SK-N-SH treated with all-trans-retinoic acid at 6 μM for 48 hours (cell line): ENCODE measurements around the gene CEP128.

Experiments used
- SNAI2 ChIP-seq: fragments of 250-450 bp; sonication (Bioruptor Pico); IDR thresholded peaks from 2 replicates; pipeline ENCODE4 v1.5.0; 2020; ENCODE audit warnings: mild to moderate bottlenecking, moderate library complexity
- TOX ChIP-seq: fragments of 250-450 bp; sonication (Bioruptor Pico); IDR thresholded peaks from 2 replicates; pipeline ENCODE4 v1.8.0; 2021; ENCODE audit warnings: mild to moderate bottlenecking, moderate library complexity, borderline replicate concordance

DNA sequence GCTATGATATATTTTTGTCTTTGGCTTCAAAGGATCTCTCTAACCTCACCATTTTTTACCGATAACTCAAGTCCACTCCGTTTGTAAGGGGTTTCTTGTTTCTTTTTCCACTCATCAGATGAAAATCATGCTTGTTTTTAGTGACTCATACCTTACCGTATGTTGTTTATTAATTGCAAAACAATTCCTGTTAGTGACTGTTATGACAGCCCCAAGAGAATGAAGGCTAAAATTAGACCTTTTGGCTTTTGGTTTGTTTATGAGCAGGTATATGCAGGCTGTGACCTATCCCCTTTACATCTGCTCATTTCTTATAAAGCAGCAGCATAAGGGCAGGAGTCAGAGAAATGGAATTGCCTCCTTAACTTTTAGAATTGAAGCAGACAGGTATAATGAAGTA lies 319.8 kb downstream of the CEP128 start:
- TF ChIP-seq SNAI2 (CRISPR knock-in tag) (no peak), TOX (CRISPR knock-in tag) (no peak)
